Measurements from ENCODE around the gene DAZAP1. TPM values are rescaled to one million over a fixed set of nuclear protein-coding genes. Genes with fewer than 3 reads are reported as not detected.
"Not testable (repeated sequence)": the region's sequence is repeated elsewhere in the genome, so short reads cannot be mapped to it uniquely, and the experiment has no call there.

DAZAP1 gene
- total and polyA plus RNA-seq, 5 donors from 2014 or later = 2.4 to 153 (median 5.0) TPM

- Histone ChIP-seq H3K27ac (ENCODE audit: insufficient read depth, low read length, poor library complexity, severe bottlenecking) (no peak overlapping the region), H3K4me3 (ENCODE audit: low read depth, low read length) (no peak overlapping the region), H3K4me1 (ENCODE audit: control insufficient read depth, insufficient read depth, low read length, poor library complexity, severe bottlenecking) (peaks cover 40% of the 10 kb centered on the region), H3K27me3 (ENCODE audit: control insufficient read depth, insufficient read depth, low read length) (no peaks in the 10 kb centered on the region), H3K36me3 (ENCODE audit: control insufficient read depth, insufficient read depth, low read length) (peaks cover 5% of the 10 kb centered on the region), H3K9me3 (ENCODE audit: control insufficient read depth in 2 of 2, low read length in 2 of 2) (no peaks in the 10 kb centered on the region)
- DNase-seq (no peak), ATAC-seq (ENCODE audit: low read depth in 2 of 2) (no peak)
- Mint-ChIP-seq H3K36me3 (no peaks in the 10 kb centered on the region), H3K27ac (no peak overlapping the region), H3K27me3 (no peaks in the 10 kb centered on the region), H3K9me3 (peaks cover 0 to 2% (median 0%) of the 10 kb centered on the region in 7 donors), H3K4me3 (peak overlapping the region in 3 of 4 donors; percentile 52 to 84 (median 70)), H3K4me1 (peaks cover 0 to 35% (median 6%) of the 10 kb centered on the region in 4 donors)
Observed at GRCh38 chr19:1472231-1473084, 65.1 kb downstream of the DAZAP1 start.

DNA sequence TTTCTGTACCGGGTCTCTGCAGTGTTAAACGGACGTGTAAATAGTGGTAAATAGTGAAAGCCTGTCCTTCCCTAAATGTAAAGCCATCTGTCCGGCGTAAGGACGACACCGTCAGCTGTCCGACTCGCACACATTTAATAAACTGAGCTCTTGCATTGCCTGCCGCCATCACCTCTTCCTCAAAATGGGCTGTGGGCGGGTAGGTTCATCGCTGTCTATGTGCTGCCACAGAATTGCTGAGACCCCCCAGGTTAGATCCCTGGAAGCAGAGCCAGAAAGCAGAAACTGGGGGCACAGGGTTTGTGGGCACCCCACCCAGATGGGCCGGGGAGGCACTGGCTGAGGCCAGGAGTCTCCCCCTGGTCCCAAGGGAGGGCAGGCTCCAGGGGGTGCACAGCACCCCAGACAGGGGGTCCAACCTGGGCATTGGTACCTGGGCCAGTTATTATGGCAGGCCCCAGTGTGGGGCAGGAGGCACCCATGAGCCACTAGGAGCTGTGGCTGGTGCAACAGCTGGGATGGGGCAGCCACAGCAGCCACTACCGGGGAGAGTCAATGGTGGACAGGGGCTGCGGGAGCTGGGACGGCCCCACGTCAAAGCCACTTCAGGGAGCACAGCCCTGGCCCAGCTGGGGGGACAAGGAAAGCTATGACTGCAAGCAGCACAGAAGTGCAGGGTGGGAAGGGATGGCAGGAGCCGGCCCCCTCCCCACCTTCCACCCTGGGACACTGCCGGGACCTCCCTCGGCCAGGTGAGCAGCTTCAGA, 65.9 kb downstream of the DAZAP1 start:
- no peaks in the 10 kb centered on the region for H3K36me3 Mint-ChIP-seq
- Histone ChIP-seq H3K27ac (ENCODE audit: insufficient read depth, low read length, poor library complexity, severe bottlenecking) (no peak overlapping the region), H3K4me1 (ENCODE audit: control insufficient read depth, insufficient read depth, low read length, poor library complexity, severe bottlenecking) (peaks cover 40% of the 10 kb centered on the region), H3K27me3 (ENCODE audit: control insufficient read depth, insufficient read depth, low read length) (no peaks in the 10 kb centered on the region), H3K4me3 (ENCODE audit: low read depth, low read length) (no peak overlapping the region), H3K36me3 (ENCODE audit: control insufficient read depth, insufficient read depth, low read length) (peaks cover 5% of the 10 kb centered on the region), H3K9me3 (ENCODE audit: control insufficient read depth in 2 of 2, low read length in 2 of 2) (no peaks in the 10 kb centered on the region)
- ATAC-seq (ENCODE audit: low read depth in 2 of 2) = no peak
- peak overlapping the region in 2 of 4 donors; percentile 52 to 58 for H3K4me3 Mint-ChIP-seq
- H3K4me1 Mint-ChIP-seq = peaks cover 0 to 39% (median 7%) of the 10 kb centered on the region in 4 donors
- H3K27me3 Mint-ChIP-seq = no peaks in the 10 kb centered on the region
- DNase-seq = no peak
- H3K9me3 Mint-ChIP-seq = peaks cover 0 to 2% (median 0%) of the 10 kb centered on the region in 7 donors
- no peak overlapping the region for H3K27ac Mint-ChIP-seq

- ATAC-seq (ENCODE audit: low read depth in 2 of 2) (no peak), DNase-seq (no peak)
- H3K27ac ChIP-seq (ENCODE audit: insufficient read depth, low read length, poor library complexity, severe bottlenecking) = no peak overlapping the region
- H3K4me1 ChIP-seq (ENCODE audit: control insufficient read depth, insufficient read depth, low read length, poor library complexity, severe bottlenecking) = peaks cover 39% of the 10 kb centered on the region
- no peaks in the 10 kb centered on the region for H3K27me3 ChIP-seq (ENCODE audit: control insufficient read depth, insufficient read depth, low read length)
- Mint-ChIP-seq H3K4me1 (peaks cover 1 to 43% (median 9%) of the 10 kb centered on the region in 4 donors), H3K36me3 (no peaks in the 10 kb centered on the region), H3K27me3 (peaks cover 4% of the 10 kb centered on the region), H3K4me3 (no peak overlapping the region), H3K27ac (peak overlapping the region in 1 of 3 donors; percentile 48), H3K9me3 (peaks cover 0 to 2% (median 0%) of the 10 kb centered on the region in 7 donors)
- H3K9me3 ChIP-seq (ENCODE audit: control insufficient read depth in 2 of 2, low read length in 2 of 2) = no peaks in the 10 kb centered on the region
- no peak overlapping the region for H3K4me3 ChIP-seq (ENCODE audit: low read depth, low read length)
- peaks cover 5% of the 10 kb centered on the region for H3K36me3 ChIP-seq (ENCODE audit: control insufficient read depth, insufficient read depth, low read length)
Observed at GRCh38 chr19:1474011-1474764, 66.8 kb downstream of the DAZAP1 start.

GRCh38 chr19:1474765-1475351, 67.5 kb downstream of the DAZAP1 start:
- Mint-ChIP-seq H3K27me3 (peaks cover 6% of the 10 kb centered on the region), H3K4me3 (peak overlapping the region in 1 of 4 donors; percentile 9), H3K4me1 (peaks cover 4 to 47% (median 12%) of the 10 kb centered on the region in 4 donors), H3K27ac (no peak overlapping the region), H3K9me3 (peaks cover 0 to 2% (median 0%) of the 10 kb centered on the region in 7 donors), H3K36me3 (no peaks in the 10 kb centered on the region)
- ATAC-seq (ENCODE audit: low read depth in 2 of 2) = no peak
- Histone ChIP-seq H3K27ac (ENCODE audit: insufficient read depth, low read length, poor library complexity, severe bottlenecking) (no peak overlapping the region), H3K36me3 (ENCODE audit: control insufficient read depth, insufficient read depth, low read length) (peaks cover 5% of the 10 kb centered on the region), H3K27me3 (ENCODE audit: control insufficient read depth, insufficient read depth, low read length) (no peaks in the 10 kb centered on the region), H3K4me3 (ENCODE audit: low read depth, low read length) (no peak overlapping the region), H3K4me1 (ENCODE audit: control insufficient read depth, insufficient read depth, low read length, poor library complexity, severe bottlenecking) (peaks cover 41% of the 10 kb centered on the region), H3K9me3 (ENCODE audit: control insufficient read depth in 2 of 2, low read length in 2 of 2) (no peaks in the 10 kb centered on the region)
- no peak for DNase-seq

DNA sequence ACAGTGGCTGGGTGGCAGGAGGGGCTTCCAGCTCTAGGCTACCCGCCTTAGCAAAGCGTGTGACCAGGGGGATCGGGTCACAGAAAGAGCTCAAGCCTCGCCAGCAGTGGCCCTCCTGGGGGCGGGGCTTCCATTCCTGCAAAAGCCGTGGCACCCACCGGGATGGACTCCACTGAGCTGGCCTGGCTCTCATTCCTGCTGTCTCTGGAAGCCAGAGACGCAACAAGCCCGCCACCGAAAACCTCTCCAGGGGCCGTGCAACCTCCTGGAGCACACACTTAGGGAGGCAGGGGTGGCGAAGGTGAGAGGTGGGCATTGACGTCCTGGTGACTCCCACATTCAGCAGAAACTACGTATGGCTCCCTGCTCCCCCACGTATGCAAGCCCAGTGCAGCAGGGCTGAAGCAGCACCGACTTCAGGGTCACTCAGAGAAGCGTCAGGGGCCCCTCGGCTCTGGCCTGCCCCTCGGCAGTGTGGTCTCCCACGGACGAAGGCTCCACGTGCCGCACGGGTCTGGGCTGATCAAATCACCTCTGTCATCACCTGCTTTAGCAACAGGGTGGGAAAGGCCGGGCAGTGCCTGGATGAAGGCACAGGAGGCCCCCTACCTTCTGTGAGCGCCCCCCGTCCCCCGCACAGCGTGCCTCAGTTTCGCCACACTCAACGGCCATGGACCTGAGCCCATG, 68.5 kb downstream of the DAZAP1 start:
- Mint-ChIP-seq H3K9me3 (peaks cover 0 to 2% (median 0%) of the 10 kb centered on the region in 7 donors), H3K27ac (no peak overlapping the region), H3K4me3 (peak overlapping the region in 1 of 4 donors; percentile 9), H3K27me3 (peaks cover 13% of the 10 kb centered on the region), H3K4me1 (peaks cover 4 to 47% (median 12%) of the 10 kb centered on the region in 4 donors), H3K36me3 (no peaks in the 10 kb centered on the region)
- ATAC-seq (ENCODE audit: low read depth in 2 of 2) (no peak), DNase-seq (no peak)
- Histone ChIP-seq H3K36me3 (ENCODE audit: control insufficient read depth, insufficient read depth, low read length) (peaks cover 5% of the 10 kb centered on the region), H3K4me1 (ENCODE audit: control insufficient read depth, insufficient read depth, low read length, poor library complexity, severe bottlenecking) (peaks cover 30% of the 10 kb centered on the region), H3K27me3 (ENCODE audit: control insufficient read depth, insufficient read depth, low read length) (no peaks in the 10 kb centered on the region), H3K4me3 (ENCODE audit: low read depth, low read length) (no peak overlapping the region), H3K9me3 (ENCODE audit: control insufficient read depth in 2 of 2, low read length in 2 of 2) (no peaks in the 10 kb centered on the region), H3K27ac (ENCODE audit: insufficient read depth, low read length, poor library complexity, severe bottlenecking) (no peak overlapping the region)

DNA sequence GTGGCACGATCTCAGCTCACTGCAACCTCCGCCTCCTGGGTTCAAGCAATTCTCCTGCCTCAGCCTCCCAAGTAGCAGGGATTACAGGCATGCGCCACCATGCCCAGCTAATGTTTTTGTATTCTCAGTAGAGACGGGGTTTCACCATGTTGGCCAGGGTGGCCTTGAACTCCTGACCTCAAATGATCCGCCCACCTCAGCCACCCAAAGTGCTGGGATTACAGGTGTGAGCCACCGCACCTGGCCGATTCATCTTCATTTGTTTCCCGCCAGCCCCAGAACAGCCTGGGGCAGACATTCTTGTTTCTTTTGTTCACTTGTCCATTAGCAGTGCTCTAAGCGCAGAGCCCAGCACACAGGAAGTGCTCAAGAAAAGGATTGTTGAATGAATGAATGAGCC, 69.7 kb downstream of the DAZAP1 start:
- H3K4me3 ChIP-seq (ENCODE audit: low read depth, low read length); ATAC-seq (ENCODE audit: low read depth in 2 of 2); H3K36me3 Mint-ChIP-seq; H3K9me3 ChIP-seq (ENCODE audit: control insufficient read depth in 2 of 2, low read length in 2 of 2); H3K27me3 ChIP-seq (ENCODE audit: control insufficient read depth, insufficient read depth, low read length); H3K27ac ChIP-seq (ENCODE audit: insufficient read depth, low read length, poor library complexity, severe bottlenecking); DNase-seq; H3K36me3 ChIP-seq (ENCODE audit: control insufficient read depth, insufficient read depth, low read length); H3K9me3 Mint-ChIP-seq: not testable (repeated sequence)
- H3K27ac Mint-ChIP-seq = peak overlapping the region in 2 of 3 donors; percentile 43 to 65
- peaks cover 13% of the 10 kb centered on the region for H3K27me3 Mint-ChIP-seq
- peak overlapping the region; percentile 47 to 71 (median 65) for H3K4me3 Mint-ChIP-seq
- peaks cover 20% of the 10 kb centered on the region for H3K4me1 ChIP-seq (ENCODE audit: control insufficient read depth, insufficient read depth, low read length, poor library complexity, severe bottlenecking)
- peaks cover 4 to 38% (median 12%) of the 10 kb centered on the region in 4 donors for H3K4me1 Mint-ChIP-seq

Data from CD4-positive, CD25-positive, alpha-beta regulatory T cell (primary cell).